Fibroblast of mammary gland (primary cell): Measurements from ENCODE around the gene COX5B.

ENCODE experiments used
- DNase-seq: peaks from one replicate; pipeline ENCODE4 v3.0.0-alpha.2; 2010; ENCODE audit warnings: low read depth
- H3K4me3 ChIP-seq: 2 replicates; pipeline ENCODE4 v1.5.1; 2011; ENCODE audit warnings: low read depth, mild to moderate bottlenecking, low read length, moderate library complexity; ENCODE audit not compliant: control insufficient read depth
- TF ChIP-seq, protein P1 (sequence below): conservative IDR thresholded peaks from 2 replicates; pipeline ENCODE4 v1.5.1; 2011; ENCODE audit warnings: low read depth, low read length, inconsistent platforms; ENCODE audit not compliant: control insufficient read depth, insufficient read depth

COX5B gene

DNA sequence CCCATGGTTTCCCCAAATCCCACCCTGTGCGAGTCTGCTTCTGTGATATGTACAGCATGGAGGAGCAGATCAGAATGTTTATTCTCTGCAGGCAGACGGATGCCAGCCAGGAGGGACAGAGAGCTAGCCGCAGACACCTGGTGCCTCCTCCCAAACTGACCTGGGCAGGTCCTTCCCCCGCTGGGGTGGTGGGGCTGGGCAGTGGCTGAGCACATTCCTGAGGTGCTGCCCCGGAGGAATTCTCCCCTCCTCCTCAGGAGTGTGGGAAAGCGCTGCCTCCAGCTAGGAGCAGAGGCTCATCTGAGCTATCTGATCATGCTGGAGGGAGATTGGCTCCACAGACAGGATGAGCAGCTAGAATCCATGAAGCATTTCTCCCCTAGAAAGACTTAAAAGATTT is 45.3 kb downstream of the COX5B start:
- TF ChIP-seq, protein P1, sequence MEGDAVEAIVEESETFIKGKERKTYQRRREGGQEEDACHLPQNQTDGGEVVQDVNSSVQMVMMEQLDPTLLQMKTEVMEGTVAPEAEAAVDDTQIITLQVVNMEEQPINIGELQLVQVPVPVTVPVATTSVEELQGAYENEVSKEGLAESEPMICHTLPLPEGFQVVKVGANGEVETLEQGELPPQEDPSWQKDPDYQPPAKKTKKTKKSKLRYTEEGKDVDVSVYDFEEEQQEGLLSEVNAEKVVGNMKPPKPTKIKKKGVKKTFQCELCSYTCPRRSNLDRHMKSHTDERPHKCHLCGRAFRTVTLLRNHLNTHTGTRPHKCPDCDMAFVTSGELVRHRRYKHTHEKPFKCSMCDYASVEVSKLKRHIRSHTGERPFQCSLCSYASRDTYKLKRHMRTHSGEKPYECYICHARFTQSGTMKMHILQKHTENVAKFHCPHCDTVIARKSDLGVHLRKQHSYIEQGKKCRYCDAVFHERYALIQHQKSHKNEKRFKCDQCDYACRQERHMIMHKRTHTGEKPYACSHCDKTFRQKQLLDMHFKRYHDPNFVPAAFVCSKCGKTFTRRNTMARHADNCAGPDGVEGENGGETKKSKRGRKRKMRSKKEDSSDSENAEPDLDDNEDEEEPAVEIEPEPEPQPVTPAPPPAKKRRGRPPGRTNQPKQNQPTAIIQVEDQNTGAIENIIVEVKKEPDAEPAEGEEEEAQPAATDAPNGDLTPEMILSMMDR: no peak
- DNase-seq: no peak

DNA sequence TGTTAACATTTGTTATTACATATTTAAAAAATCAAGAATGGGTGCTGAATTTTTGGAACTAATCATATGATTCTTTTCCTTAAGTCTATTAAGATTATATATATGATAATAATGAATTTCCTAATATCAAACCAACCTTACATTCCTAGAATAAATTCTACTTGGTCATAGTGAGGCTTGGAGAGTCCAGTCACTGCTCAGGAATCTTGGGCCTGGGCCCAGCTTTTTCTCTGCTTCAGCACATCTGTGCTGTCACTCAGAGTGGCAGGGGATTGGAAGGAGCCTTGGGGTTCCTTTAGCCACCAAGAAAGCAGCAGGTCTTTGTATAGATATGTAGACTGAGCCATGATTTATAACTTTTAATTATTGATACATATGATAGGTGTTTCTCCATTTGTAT is 47.6 kb downstream of the COX5B start:
- TF ChIP-seq, protein P1: no peak
- peak; percentile 23 for DNase-seq

More for the DNA sequence above, 45.3 kb downstream of the COX5B start:
- H3K4me3 ChIP-seq: no peak overlapping the region

DNA sequence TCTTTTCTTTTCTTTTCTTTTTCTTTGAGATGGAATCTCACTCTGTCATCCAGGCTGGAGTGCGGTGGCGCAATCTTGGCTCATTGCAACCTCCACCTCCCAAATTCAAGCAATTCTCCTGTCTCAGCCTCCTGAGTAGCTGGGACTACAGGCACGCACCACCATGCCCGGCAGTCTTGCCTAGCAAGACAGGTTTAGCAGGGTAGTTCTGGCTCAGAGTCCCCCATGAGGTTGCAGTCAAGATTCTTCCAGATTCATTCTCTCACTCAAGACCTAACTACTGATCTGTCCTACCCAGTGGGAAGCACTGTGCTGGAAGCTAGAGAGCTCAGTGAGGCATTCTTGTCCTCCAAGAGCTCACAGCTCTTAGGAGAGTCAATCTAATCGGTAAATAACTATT is 49.9 kb downstream of the COX5B start:
- TF ChIP-seq, protein P1: no peak
- no peak overlapping the region for H3K4me3 ChIP-seq
- DNase-seq: no peak

More for the DNA sequence above, 47.6 kb downstream of the COX5B start:
- no peak overlapping the region for H3K4me3 ChIP-seq

DNA sequence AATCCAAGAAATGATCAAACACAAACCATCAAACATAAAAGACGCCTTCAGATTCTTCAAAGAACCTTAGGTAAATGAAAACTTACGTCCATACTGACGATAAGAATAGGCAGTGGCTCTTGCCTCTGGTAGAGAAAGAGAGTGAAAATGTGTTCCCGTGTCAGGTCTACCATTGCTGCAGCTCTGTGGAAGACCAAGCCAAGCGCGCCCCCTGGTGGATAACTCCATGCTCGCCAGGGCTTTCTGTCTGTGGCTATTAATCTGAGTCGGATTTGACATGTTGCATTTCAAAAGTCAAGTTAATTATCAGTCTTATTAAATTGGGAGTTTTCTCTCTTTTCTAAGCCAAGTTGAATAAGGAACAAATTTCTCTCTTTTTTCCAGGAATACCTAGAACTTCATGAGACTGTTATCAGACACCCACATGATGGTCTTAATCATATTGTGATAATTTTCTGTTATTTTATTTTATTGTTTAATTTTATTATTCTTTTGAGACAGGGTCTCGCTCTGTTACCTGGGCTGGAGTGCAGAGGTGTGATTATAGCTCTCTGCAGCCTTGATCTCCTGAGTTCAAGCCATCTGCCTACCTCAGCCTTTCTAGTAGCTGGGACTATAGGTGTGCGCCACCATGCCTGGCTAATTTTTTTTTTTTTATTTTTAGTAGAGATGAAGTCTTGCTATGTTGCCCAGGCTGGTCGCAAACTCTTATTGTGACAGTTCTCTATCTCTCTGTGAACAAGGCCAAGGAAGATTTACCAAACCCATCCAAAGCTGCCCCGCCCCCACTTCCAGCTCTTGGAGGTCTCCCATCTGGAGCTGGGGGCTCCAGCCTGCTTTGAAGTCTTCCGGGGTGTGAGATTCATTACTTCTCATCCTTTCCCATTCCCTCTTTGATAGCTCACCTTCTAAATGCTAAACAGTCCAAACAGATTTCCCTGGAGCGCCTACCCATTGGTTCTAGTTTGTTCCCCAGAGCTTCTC is 51.7 kb downstream of the COX5B start:
- H3K4me3 ChIP-seq: no peak overlapping the region
- TF ChIP-seq, protein P1: peak; percentile 91
- peak; percentile 79 for DNase-seq
